ENCODE data around the gene SF3B1. TPM values are rescaled to one million over a fixed set of nuclear protein-coding genes. Genes with fewer than 3 reads are reported as not detected.
"Not testable (repeated sequence)": the region's sequence is repeated elsewhere in the genome, so short reads cannot be mapped to it uniquely, and the experiment has no call there.

The SF3B1 gene
- total RNA-seq, 1 experiment from 2014 or later = 249 TPM

- peaks cover 7% of the 10 kb centered on the region for H3K4me1 Mint-ChIP-seq (ENCODE audit: low read depth, unreplicated experiment)
- CTCF ChIA-PET = no interaction called here
- no peak overlapping the region for H3K27ac Mint-ChIP-seq (ENCODE audit: unreplicated experiment)
- no peaks in the 10 kb centered on the region for H3K27me3 Mint-ChIP-seq (ENCODE audit: unreplicated experiment)
- DNase-seq = no peak
- no peaks in the 10 kb centered on the region for H3K36me3 Mint-ChIP-seq (ENCODE audit: insufficient read depth, unreplicated experiment)
- TF ChIP-seq CTCF (IDR thresholded peaks at IDR 0.05; ENCODE audit: unreplicated experiment) = no peak
- intact Hi-C loops (cut with micrococcal nuclease; ENCODE audit: unreplicated experiment) = no loop called here
- H3K4me3 Mint-ChIP-seq (ENCODE audit: low read depth, unreplicated experiment) = no peak overlapping the region
- no peaks in the 10 kb centered on the region for H3K9me3 Mint-ChIP-seq (ENCODE audit: low read depth, unreplicated experiment)
- BruUV-seq (replicated peaks) = no TSS peak
Observed at GRCh38 chr2:197345846-197346370, 88.9 kb downstream of the SF3B1 start.

- CTCF ChIA-PET; H3K27ac Mint-ChIP-seq (ENCODE audit: unreplicated experiment): not testable (repeated sequence)
Observed at GRCh38 chr2:197343968-197344367, 90.9 kb downstream of the SF3B1 start.

GRCh38 chr2:197340591-197340990 is 94.2 kb downstream of the SF3B1 start:
- CTCF ChIA-PET = no interaction called here
- BruUV-seq (replicated peaks) = no TSS peak
- Mint-ChIP-seq H3K4me3 (ENCODE audit: low read depth, unreplicated experiment) (no peak overlapping the region), H3K36me3 (ENCODE audit: insufficient read depth, unreplicated experiment) (no peaks in the 10 kb centered on the region), H3K27ac (ENCODE audit: unreplicated experiment) (no peak overlapping the region), H3K4me1 (ENCODE audit: low read depth, unreplicated experiment) (no peaks in the 10 kb centered on the region), H3K9me3 (ENCODE audit: low read depth, unreplicated experiment) (no peaks in the 10 kb centered on the region), H3K27me3 (ENCODE audit: unreplicated experiment) (no peaks in the 10 kb centered on the region)
- no peak for TF ChIP-seq CTCF (IDR thresholded peaks at IDR 0.05; ENCODE audit: unreplicated experiment)
- intact Hi-C loops (cut with micrococcal nuclease; ENCODE audit: unreplicated experiment) = no loop called here
- DNase-seq = no peak

More at GRCh38 chr2:197343968-197344367, 90.9 kb downstream of the SF3B1 start:
- H3K4me1 Mint-ChIP-seq (ENCODE audit: low read depth, unreplicated experiment); intact Hi-C loops (cut with micrococcal nuclease; ENCODE audit: unreplicated experiment); H3K27me3 Mint-ChIP-seq (ENCODE audit: unreplicated experiment); H3K4me3 Mint-ChIP-seq (ENCODE audit: low read depth, unreplicated experiment); DNase-seq; BruUV-seq (replicated peaks); H3K9me3 Mint-ChIP-seq (ENCODE audit: low read depth, unreplicated experiment); H3K36me3 Mint-ChIP-seq (ENCODE audit: insufficient read depth, unreplicated experiment): not testable (repeated sequence)

Other genes with a start within 250 kb of the SF3B1 start
- 7.1 and 10.0 TPM in 2 replicates for gene ANKRD44, start 124.2 kb downstream of the SF3B1 start, total RNA-seq (2022)
- gene COQ10B, start 18.5 kb upstream of the SF3B1 start, total RNA-seq (2022) = 28.8 and 32.8 TPM in 2 replicates
- 700 and 757 TPM in 2 replicates for gene HSPD1, start 64.8 kb upstream of the SF3B1 start, total RNA-seq (2022)
- gene HSPE1, start 65.4 kb upstream of the SF3B1 start, total RNA-seq (2022) = 380 and 454 TPM in 2 replicates
- 28.3 TPM in 2 replicates for gene MOB4, start 81.0 kb upstream of the SF3B1 start, total RNA-seq (2022)
- 0.05 and 0.24 TPM in 2 replicates for gene RFTN2, start 240.6 kb upstream of the SF3B1 start, total RNA-seq (2022)